Lower leg skin (tissue), 4 donors: Measurements from ENCODE around the gene CDC42SE2. TPM values are rescaled to one million over a fixed set of nuclear protein-coding genes. Genes with fewer than 3 reads are reported as not detected.

Experiments
- DNase-seq, 2 donors: peaks; one replicate each; pipeline ENCODE4 v3.0.0-alpha.2; 2019; ENCODE audit warnings: low spot score in 2 of 2
- H3K4me3 ChIP-seq: fragments of 200-600 bp; sonication (generic); 2 replicates; pipeline ENCODE4 v1.5.1; 2017; ENCODE audit warnings: mild to moderate bottlenecking, low read depth; ENCODE audit not compliant: poor library complexity, severe bottlenecking
- CTCF ChIP-seq, 3 donors: fragments of 450-650 bp; IDR thresholded peaks; one replicate each; pipeline ENCODE4 v1.5.1; 2016; ENCODE audit warnings: antibody characterized with exemption in 3 of 3, mild to moderate bottlenecking in 3 of 3, moderate library complexity in 2 of 3
- POLR2A ChIP-seq, 2 donors: fragments of 450-650 bp; IDR thresholded peaks; one replicate each; pipeline ENCODE4 v1.6.1; 2016 to 2017; ENCODE audit warnings: antibody characterized with exemption in 2 of 2, mild to moderate bottlenecking in 1 of 2, moderate library complexity in 1 of 2
- WGBS, 2 donors: methylation state at CpG; one replicate each; pipeline ENCODE4 v1.1.5; 2018; 5-methylcytosine and 5-hydroxymethylcytosine counted together
- intact Hi-C: fragments of 100-400 bp; cut with DNase I; formaldehyde crosslinking; loops from one replicate; pipeline ENCODE4 v1.15.0; 2023; ENCODE audit warnings: low total_unique reads
- total RNA-seq, 4 donors: library from RNA; depleted of rRNA; stranded (reverse); fragments of >200 nt; gene quantifications; one replicate each; pipeline ENCODE4 v1.1.0, GENCODE V29; 2016

Gene CDC42SE2
- total RNA-seq, 4 donors from 2014 or later: 28.3 to 41.9 (median 34.2) TPM

- no peak for TF ChIP-seq POLR2A (IDR thresholded peaks at IDR 0.05)
- TF ChIP-seq CTCF (IDR thresholded peaks at IDR 0.05): no peak
- no peak overlapping the region for H3K4me3 ChIP-seq
- no peak for DNase-seq
- 66 to 85% methylated on average over 1 of the region's 1 CpG for WGBS, 2 donors
- intact Hi-C loops: no loop called here
Observed at GRCh38 chr5:131279204-131279603, 15.4 kb downstream of the CDC42SE2 start.

- no peak overlapping the region for H3K4me3 ChIP-seq
- 56 to 59% methylated on average over 3 of the region's 3 CpGs for WGBS, 2 donors
- intact Hi-C loops: no loop called here
- TF ChIP-seq POLR2A (IDR thresholded peaks at IDR 0.05) (no peak), CTCF (IDR thresholded peaks at IDR 0.05) (no peak)
- DNase-seq: no peak
Observed at GRCh38 chr5:131280417-131280816, 16.6 kb downstream of the CDC42SE2 start.

- no peak overlapping the region for H3K4me3 ChIP-seq
- 44 to 50% methylated on average over 5 of the region's 5 CpGs for WGBS, 2 donors
- intact Hi-C loops: no loop called here
- TF ChIP-seq CTCF (IDR thresholded peaks at IDR 0.05) (no peak), POLR2A (IDR thresholded peaks at IDR 0.05) (no peak)
- no peak for DNase-seq
Observed at GRCh38 chr5:131281133-131281867, 17.4 kb downstream of the CDC42SE2 start.

GRCh38 chr5:131281868-131282234 lies 18.0 kb downstream of the CDC42SE2 start:
- no peak for DNase-seq
- TF ChIP-seq POLR2A (IDR thresholded peaks at IDR 0.05) (no peak), CTCF (IDR thresholded peaks at IDR 0.05) (no peak)
- intact Hi-C loops: no loop called here
- WGBS, 2 donors: 34 to 38% methylated on average over 2 of the region's 2 CpGs
- no peak overlapping the region for H3K4me3 ChIP-seq

GRCh38 chr5:131282235-131282634 lies 18.4 kb downstream of the CDC42SE2 start:
- intact Hi-C loops: no loop called here
- no peak for DNase-seq
- no peak for TF ChIP-seq CTCF (IDR thresholded peaks at IDR 0.05)
- TF ChIP-seq POLR2A (IDR thresholded peaks at IDR 0.05): no peak
- no peak overlapping the region for H3K4me3 ChIP-seq
- 59 to 74% methylated on average over 2 of the region's 2 CpGs for WGBS, 2 donors
